ENCODE data around the gene DHRS7B.

DNA sequence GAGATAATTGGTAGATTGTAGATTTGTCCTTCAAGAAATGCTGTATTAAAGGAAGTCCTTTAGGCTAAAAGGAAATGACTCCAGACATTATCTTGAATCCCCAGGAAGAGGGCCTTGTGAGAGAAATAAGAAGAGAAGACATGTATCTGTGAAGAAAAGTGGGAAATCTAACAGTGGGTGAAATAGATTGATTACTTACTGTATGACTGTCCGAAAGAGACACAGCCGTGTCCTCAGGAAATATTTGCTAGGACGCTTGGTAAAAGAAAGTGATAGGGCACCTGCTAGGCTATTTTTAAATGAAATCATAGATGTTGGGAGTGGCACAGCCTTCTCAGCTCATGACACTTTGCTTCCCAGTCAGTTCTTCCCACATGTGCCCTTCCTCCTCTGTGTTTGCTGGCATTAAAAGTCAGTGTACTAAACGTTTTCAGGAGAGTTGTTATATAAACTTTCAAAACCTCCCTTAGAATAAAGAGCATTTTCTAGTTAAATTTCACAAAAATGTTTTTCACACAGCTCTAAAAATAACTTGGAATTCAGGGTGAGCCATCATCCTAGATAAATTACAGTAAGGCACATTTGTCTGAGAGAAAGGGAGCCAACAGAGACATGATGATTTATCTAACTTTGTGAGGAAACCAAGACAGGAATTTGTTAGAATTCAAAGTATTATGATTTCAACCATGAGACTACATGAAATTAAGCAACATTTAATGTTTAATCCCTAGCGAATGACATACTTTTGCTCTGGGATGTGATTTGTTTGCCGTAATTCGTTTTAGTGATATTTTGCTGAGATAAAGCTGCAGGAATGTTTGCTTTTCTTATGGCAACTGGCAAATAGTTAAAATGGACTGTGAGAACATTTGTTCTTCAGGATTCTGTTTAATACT is 35.0 kb downstream of the DHRS7B start:
- TF ChIP-seq MYC (IDR thresholded peaks at IDR 0.05; ENCODE audit: low read depth, low read length) (no peak), POLR2A (IDR thresholded peaks at IDR 0.05; ENCODE audit: extremely low read depth, insufficient read length) (no peak)
- TF ChIP-seq, protein P1, sequence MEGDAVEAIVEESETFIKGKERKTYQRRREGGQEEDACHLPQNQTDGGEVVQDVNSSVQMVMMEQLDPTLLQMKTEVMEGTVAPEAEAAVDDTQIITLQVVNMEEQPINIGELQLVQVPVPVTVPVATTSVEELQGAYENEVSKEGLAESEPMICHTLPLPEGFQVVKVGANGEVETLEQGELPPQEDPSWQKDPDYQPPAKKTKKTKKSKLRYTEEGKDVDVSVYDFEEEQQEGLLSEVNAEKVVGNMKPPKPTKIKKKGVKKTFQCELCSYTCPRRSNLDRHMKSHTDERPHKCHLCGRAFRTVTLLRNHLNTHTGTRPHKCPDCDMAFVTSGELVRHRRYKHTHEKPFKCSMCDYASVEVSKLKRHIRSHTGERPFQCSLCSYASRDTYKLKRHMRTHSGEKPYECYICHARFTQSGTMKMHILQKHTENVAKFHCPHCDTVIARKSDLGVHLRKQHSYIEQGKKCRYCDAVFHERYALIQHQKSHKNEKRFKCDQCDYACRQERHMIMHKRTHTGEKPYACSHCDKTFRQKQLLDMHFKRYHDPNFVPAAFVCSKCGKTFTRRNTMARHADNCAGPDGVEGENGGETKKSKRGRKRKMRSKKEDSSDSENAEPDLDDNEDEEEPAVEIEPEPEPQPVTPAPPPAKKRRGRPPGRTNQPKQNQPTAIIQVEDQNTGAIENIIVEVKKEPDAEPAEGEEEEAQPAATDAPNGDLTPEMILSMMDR (IDR thresholded peaks at IDR 0.05; ENCODE audit: low read depth, low read length), result no peak
- TF ChIP-seq, protein P2, sequence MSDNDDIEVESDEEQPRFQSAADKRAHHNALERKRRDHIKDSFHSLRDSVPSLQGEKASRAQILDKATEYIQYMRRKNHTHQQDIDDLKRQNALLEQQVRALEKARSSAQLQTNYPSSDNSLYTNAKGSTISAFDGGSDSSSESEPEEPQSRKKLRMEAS (IDR thresholded peaks at IDR 0.05; ENCODE audit: low read depth, low read length), result no peak
